Neural cell (in vitro differentiated cells): Measurements from ENCODE around the gene AP1S3. TPM values are rescaled to one million over a fixed set of nuclear protein-coding genes. Genes with fewer than 3 reads are reported as not detected.

ENCODE experiments used
- H2AFZ ChIP-seq: fragments of 200-600, 300-800 bp; sonication (generic), shearing (Covaris generic); 2 replicates; pipeline ENCODE4 v1.6.0; 2014; ENCODE audit warnings: low read depth, mild to moderate bottlenecking, antibody characterized with exemption, low read length, moderate library complexity
- H3F3A ChIP-seq: fragments of 200-600 bp; shearing (Covaris generic); 2 replicates; pipeline ENCODE4 v1.6.1; 2016; ENCODE audit warnings: mild to moderate bottlenecking, moderate library complexity, mixed read lengths, antibody characterized with exemption, low read length; ENCODE audit not compliant: insufficient read depth, poor library complexity, severe bottlenecking
- H3K27ac ChIP-seq: fragments of 200-600, 300-800 bp; sonication (generic), shearing (Covaris generic); 2 replicates; pipeline ENCODE4 v1.5.1; 2014; ENCODE audit warnings: mild to moderate bottlenecking, low read length, moderate library complexity
- H3K27me3 ChIP-seq: fragments of 300-800, 200-600 bp; sonication (generic), shearing (Covaris generic); 2 replicates; pipeline ENCODE4 v1.6.0; 2014; ENCODE audit warnings: mild to moderate bottlenecking, low read depth, low read length, moderate library complexity; ENCODE audit not compliant: insufficient read depth
- H3K36me3 ChIP-seq: fragments of 300-800, 200-600 bp; sonication (generic), shearing (Covaris generic); 2 replicates; pipeline ENCODE4 v1.5.1; 2014; ENCODE audit warnings: mild to moderate bottlenecking, antibody characterized with exemption, low read length, moderate library complexity; ENCODE audit not compliant: insufficient read depth
- H3K4me2 ChIP-seq: fragments of 300-800, 200-600 bp; sonication (generic), shearing (Covaris generic); 2 replicates; pipeline ENCODE4 v1.6.0; 2014; ENCODE audit warnings: mild to moderate bottlenecking, low read length
- H3K4me3 ChIP-seq: fragments of 300-800, 200-600 bp; sonication (generic), shearing (Covaris generic); 2 replicates; pipeline ENCODE4 v1.5.1; 2014; ENCODE audit warnings: mild to moderate bottlenecking, low read length, moderate library complexity
- H3K79me2 ChIP-seq: fragments of 200-600 bp; shearing (Covaris generic); replicated peaks from 2 replicates; pipeline ENCODE4 v1.6.0; 2014; ENCODE audit warnings: mild to moderate bottlenecking, low read length, moderate library complexity; ENCODE audit not compliant: insufficient read depth
- H3K9ac ChIP-seq: fragments of 300-800, 200-600 bp; sonication (generic), shearing (Covaris generic); 2 replicates; pipeline ENCODE4 v1.6.1; 2016; ENCODE audit warnings: mild to moderate bottlenecking, low read length, mixed read lengths
- H3K9me2 ChIP-seq: fragments of 200-600 bp; shearing (Covaris generic); 2 replicates; pipeline ENCODE4 v1.6.1; 2016; ENCODE audit warnings: mild to moderate bottlenecking, low read length, mixed read lengths; ENCODE audit not compliant: insufficient read depth
- H3K9me3 ChIP-seq: fragments of 200-600, 300-800 bp; sonication (generic), shearing (Covaris generic); 2 replicates; pipeline ENCODE4 v1.6.1; 2016; ENCODE audit warnings: mild to moderate bottlenecking, mixed run types, low read length, moderate library complexity, mixed read lengths
- H4K20me1 ChIP-seq: fragments of 200-600 bp; shearing (Covaris generic); 2 replicates; pipeline ENCODE4 v1.6.1; 2016; ENCODE audit warnings: mild to moderate bottlenecking, mixed run types; ENCODE audit not compliant: insufficient read depth
- CTCF ChIP-seq: fragments of 450-650 bp; IDR thresholded peaks from 2 replicates; pipeline ENCODE4 v1.5.1; 2014; ENCODE audit warnings: antibody characterized with exemption, mild to moderate bottlenecking, moderate library complexity; ENCODE audit not compliant: poor library complexity, severe bottlenecking
- EP300 ChIP-seq: fragments of 450-650 bp; conservative IDR thresholded peaks from 2 replicates; pipeline ENCODE4 v1.6.1; 2014; ENCODE audit warnings: antibody characterized with exemption, mild to moderate bottlenecking, moderate library complexity; ENCODE audit not compliant: poor library complexity, severe bottlenecking
- EZH2 ChIP-seq: fragments of 200-600, 300-800 bp; shearing (Covaris generic), sonication (generic); IDR thresholded peaks from 2 replicates; pipeline ENCODE4 v1.6.1; 2014; ENCODE audit warnings: antibody characterized with exemption, low read length, borderline replicate concordance, mild to moderate bottlenecking; ENCODE audit not compliant: insufficient read depth, poor library complexity, severe bottlenecking
- MXI1 ChIP-seq: fragments of 450-650 bp; conservative IDR thresholded peaks from 2 replicates; pipeline ENCODE4 v1.6.1; 2014; ENCODE audit warnings: antibody characterized with exemption, mild to moderate bottlenecking; ENCODE audit not compliant: poor library complexity, severe bottlenecking
- POLR2AphosphoS5 ChIP-seq: IDR thresholded peaks from 2 replicates; pipeline ENCODE4 v1.6.1; 2012
- RAD21 ChIP-seq: fragments of 450-650 bp; conservative IDR thresholded peaks from 2 replicates; pipeline ENCODE4 v1.6.1; 2014; ENCODE audit warnings: antibody characterized with exemption, mild to moderate bottlenecking, moderate library complexity
- SMC3 ChIP-seq: fragments of 450-650 bp; conservative IDR thresholded peaks from 2 replicates; pipeline ENCODE4 v1.6.1; 2014; ENCODE audit warnings: antibody characterized with exemption, mild to moderate bottlenecking, moderate library complexity; ENCODE audit not compliant: poor library complexity
- TAF1 ChIP-seq: IDR thresholded peaks from 2 replicates; pipeline ENCODE4 v1.6.1; 2012; ENCODE audit warnings: low read depth
- polyA plus RNA-seq: library from polyadenylated mRNA; depleted of rRNA; stranded (reverse); fragments of >200 nt; gene quantifications from 2 replicates; pipeline ENCODE4 v1.2.3, GENCODE V29; 2014

Gene AP1S3
- polyA plus RNA-seq, 1 donor from 2014 or later: 2.7 TPM

GRCh38 chr2:223797811-223798721 lies 39.3 kb downstream of the AP1S3 start:
- no peak overlapping the region for H3K4me3 ChIP-seq
- no peaks in the 10 kb centered on the region for H3K9me3 ChIP-seq
- no peaks in the 10 kb centered on the region for H3K27me3 ChIP-seq
- TF ChIP-seq RAD21: peak; percentile 97
- TF ChIP-seq EP300: no peak
- TF ChIP-seq EZH2: no peak
- TF ChIP-seq CTCF: peak; percentile 94
- no peak for TF ChIP-seq MXI1
- TF ChIP-seq SMC3: peak; percentile 99
- H3F3A ChIP-seq: no peaks in the 10 kb centered on the region
- H3K79me2 ChIP-seq: no peaks in the 10 kb centered on the region
- no peak overlapping the region for H2AFZ ChIP-seq
- H3K9me2 ChIP-seq: no peaks in the 10 kb centered on the region
- H3K9ac ChIP-seq: no peak overlapping the region
- H3K27ac ChIP-seq: peak overlapping the region; percentile 43
- H3K4me2 ChIP-seq: no peak overlapping the region
- no peaks in the 10 kb centered on the region for H3K36me3 ChIP-seq
- H4K20me1 ChIP-seq: no peaks in the 10 kb centered on the region

- H3K27me3 ChIP-seq: no peaks in the 10 kb centered on the region
- no peak overlapping the region for H3K4me3 ChIP-seq
- H3K9ac ChIP-seq: no peak overlapping the region
- no peaks in the 10 kb centered on the region for H3K79me2 ChIP-seq
- H3K9me2 ChIP-seq: no peaks in the 10 kb centered on the region
- no peak overlapping the region for H3K4me2 ChIP-seq
- no peaks in the 10 kb centered on the region for H3K9me3 ChIP-seq
- H3K27ac ChIP-seq: no peak overlapping the region
- no peaks in the 10 kb centered on the region for H4K20me1 ChIP-seq
- TF ChIP-seq TAF1: no peak
- TF ChIP-seq EZH2: no peak
- no peak for TF ChIP-seq POLR2AphosphoS5
- TF ChIP-seq CTCF: no peak
- no peak for TF ChIP-seq RAD21
- H3F3A ChIP-seq: no peaks in the 10 kb centered on the region
- H3K36me3 ChIP-seq: no peaks in the 10 kb centered on the region
- H2AFZ ChIP-seq: no peak overlapping the region
These were observed 40.3 kb downstream of the AP1S3 start for GRCh38 chr2:223797037-223797436.
